NCI-H128 (cell line): Measurements from ENCODE around the gene NAPG.
"Not testable (repeated sequence)": the region's sequence is repeated elsewhere in the genome, so short reads cannot be mapped to it uniquely, and the experiment has no call there.

Source experiments
- DNase-seq: peaks from one replicate; lab custom pipeline; 2025; ENCODE audit not compliant: unreplicated experiment; lab: John Stamatoyannopoulos, UW

NAPG gene

DNA sequence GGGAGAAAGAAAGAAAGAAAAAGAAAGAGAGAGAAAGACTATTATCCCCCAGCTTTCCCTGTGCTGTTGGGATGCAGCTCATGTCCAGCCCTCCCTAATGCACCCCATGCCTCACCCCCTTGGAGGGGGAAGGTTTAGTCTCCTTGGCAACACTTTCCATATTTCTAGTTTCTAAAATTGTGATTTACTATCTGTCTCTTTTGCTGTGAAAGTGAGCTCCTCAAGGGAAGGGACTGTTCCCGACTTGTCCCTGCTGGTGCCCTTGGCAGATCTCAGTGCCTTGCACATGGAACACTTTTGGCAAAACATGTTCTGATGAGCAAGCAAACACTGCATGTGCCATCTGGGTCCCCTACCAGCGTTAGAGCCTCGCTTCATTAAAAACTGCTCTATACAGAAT is 11.7 kb upstream of the NAPG start:
- no peak for DNase-seq

DNA sequence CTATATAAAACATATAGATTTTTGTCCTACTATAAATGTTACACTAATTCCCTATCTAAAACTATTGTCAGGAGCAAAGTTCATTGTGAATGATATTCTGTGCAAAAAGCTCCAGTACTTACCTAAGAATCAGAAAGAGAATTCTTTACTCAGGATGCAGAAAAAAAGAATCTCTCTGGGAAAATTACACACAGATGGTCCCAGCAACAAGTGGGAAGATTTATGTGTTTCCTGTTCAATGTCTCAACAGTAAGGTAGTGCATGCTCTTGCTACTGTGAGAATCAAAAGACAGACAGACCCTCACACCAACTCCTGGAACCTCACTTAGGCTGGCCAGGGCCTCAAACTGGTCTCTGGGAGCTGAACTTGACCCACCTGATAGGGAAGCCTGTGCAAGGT is 11.2 kb upstream of the NAPG start:
- no peak for DNase-seq

DNA sequence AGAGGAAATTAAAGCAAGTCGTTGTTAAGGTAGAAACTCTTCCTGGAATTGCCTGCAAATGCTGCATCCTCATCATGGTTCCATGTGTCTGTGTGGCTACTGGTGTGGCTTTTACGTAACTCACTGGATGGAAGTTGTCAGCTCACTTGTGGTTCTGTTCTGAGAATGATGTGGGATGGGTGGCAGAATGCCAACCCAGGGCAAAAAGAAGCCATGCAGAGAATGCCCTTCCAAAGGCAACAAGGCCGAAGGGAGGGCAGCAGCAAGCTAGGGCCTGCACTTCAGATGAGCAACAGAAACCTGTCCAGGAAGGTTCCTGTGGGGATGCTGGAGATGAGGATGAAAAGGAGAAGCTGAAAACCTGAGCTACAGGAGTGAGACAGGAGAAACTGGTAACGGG is 10.4 kb upstream of the NAPG start:
- no peak for DNase-seq

DNA sequence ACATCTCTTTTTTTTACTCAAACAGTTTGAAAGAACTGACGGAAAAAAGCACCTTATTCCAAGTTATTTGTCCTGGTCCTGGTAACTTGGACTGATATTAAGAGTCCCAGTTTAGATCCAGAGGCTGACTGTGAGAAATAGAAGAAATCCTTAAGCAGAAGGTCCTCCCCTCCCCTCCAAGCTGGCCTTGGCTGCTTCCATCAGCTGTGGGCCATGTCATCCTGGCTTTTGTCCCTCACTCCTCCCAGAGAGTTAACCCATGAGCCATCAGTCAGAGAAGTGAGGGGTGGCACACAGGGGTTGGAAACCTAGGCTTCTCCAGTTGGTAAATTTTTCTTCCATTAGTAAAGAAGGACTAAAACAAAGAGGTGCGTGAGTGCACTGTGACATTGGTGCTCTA is 9.7 kb upstream of the NAPG start:
- no peak for DNase-seq

DNA sequence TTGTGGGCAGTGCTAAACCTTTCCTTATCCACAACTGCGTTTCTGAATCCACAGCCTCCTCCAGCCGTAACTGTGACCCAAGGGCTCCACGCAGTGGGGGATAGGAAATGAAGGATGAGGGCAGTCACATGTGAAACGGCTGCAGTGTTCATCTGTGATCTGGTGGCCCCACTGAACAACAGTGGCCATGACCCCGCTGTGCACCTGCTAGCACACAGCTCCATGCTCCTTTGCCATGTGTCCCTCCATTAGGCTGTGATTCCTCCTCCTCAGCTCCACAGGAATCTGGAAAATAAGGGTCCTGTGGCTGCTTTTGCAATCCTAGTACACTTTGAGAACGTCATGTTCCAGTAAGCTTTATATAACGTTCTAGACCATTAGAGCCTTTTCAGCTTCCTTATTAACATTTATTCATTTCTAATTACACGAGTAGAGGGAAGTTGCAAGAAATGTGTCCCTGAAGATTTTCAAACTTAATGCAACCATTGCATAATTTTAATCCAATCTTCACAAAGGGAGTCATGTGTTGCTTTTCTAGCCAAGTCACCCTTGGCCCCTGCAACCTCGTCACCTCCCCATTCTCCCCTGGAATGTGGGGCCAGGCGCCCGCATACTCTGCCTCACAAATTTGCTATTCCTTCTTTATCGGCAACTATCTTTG is 7.1 kb upstream of the NAPG start:
- no peak for DNase-seq

DNA sequence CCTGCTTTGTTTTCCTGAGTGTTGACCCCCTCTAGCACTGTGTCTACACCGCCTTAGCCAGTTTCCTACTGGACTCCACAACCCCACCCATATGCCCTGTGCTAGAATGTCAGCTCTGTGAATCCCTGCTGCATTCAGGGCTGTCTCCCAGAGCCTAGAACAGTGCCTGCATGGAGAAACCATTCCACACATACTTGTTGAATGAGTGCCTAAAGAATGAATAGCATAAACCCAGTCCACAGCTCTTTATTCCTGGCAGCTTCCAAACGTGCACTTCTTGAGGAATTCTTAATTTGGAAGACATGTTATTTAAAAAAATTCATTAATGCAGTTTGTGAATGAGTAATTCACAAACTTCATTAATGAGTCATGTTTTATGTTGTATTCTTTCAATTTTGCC is 6.5 kb upstream of the NAPG start:
- no peak for DNase-seq

DNA sequence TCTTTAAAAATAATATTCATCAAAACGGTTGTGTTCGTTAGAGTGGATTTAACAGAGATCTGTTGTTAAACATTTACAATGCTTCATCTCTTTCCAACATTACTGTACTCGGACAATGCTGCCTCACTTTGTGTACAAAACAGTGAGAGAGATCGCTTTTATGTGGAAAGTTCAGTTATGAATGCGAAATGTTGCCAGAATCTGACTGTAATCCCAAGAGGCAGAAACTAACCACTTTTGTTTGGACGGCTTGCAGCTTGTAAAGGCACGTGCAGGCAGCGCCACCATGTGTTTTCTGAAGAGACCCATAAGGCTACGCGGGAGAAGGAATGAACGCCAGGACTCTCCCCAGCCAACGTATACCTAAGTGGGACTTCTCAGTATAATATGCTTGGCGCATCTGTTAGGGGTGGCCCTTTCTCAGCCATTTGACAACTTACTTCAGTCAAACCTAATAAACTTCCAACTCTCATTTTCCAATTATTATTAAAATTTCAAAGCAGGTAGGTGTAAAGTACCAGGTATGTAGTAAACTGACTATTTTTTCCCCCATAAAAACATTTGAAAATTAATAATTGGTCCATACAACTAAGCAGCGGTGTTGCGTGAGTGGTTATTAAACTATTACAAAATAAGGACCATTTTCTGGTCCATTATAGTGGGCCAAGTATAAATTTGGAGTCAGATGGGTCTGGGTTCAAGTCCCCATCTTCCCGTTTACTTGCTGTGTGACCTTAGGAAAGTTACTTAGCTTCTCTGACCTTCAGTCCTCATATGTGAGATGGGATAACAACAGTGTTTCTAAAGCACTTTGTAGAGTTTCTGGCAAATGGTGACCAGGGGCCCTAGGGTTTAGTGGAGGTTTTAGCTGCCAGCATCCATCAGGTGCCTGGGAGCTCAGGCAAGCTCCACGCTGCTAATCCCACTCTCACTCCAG is 5.6 kb upstream of the NAPG start:
- peak; percentile 37 for DNase-seq

DNA sequence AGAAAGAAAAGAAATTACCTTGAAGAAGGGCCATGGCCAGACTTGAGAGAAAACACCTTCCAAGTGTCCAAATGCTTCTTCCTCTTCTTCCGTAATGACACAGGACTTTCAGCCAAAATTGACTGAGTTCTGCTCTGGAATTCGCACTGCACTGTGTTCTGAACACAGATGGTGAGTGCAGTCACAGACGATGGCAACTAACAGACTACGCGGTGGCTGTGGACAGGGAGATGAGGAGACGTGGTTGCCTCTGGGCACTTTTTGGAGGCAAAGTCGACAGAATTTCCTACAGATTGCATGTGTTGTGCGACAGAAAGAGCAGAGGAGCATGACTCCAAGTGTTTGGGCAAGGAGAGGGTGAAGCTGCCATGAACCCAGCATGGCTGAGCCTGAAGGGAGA is 4.3 kb upstream of the NAPG start:
- no peak for DNase-seq

DNA sequence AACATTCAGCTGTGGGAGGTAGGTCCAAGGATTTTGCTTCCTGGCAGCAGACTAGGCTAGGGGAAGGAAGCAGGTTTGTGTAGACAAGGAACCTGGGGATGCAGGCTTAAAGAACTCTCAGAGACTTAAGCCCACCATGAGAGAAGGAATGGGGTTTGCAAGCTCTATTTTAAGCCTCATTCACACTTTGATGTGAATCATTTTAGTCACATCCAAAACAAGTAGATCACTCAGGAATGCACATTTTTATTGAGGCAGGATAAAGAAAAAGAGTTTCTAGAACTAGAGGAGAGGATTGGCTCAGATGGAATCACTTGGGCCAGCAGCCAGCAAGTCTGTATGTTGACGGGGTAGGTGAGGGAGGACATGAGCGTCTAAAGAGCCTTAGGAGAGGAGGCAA is 3.3 kb upstream of the NAPG start:
- no peak for DNase-seq

DNA sequence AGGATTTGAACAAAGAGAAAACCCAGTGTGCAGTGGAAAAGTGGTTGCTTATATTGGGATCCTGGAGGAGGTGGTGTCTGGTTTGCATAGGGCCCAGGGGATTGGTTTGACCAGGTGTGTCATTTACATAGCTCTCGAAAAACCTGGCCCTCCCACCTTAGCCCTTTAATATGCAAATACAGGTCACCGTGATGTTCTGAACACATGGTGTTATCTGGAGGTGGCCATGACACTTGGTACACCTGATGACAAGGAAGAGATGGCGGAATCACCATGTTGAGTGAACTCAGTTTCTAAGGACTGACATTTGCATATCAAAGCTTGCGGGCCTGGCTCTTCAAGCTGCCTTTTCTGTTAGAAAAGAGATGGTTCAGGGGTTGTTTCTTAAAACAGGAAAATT is 2.3 kb upstream of the NAPG start:
- DNase-seq: no peak

DNA sequence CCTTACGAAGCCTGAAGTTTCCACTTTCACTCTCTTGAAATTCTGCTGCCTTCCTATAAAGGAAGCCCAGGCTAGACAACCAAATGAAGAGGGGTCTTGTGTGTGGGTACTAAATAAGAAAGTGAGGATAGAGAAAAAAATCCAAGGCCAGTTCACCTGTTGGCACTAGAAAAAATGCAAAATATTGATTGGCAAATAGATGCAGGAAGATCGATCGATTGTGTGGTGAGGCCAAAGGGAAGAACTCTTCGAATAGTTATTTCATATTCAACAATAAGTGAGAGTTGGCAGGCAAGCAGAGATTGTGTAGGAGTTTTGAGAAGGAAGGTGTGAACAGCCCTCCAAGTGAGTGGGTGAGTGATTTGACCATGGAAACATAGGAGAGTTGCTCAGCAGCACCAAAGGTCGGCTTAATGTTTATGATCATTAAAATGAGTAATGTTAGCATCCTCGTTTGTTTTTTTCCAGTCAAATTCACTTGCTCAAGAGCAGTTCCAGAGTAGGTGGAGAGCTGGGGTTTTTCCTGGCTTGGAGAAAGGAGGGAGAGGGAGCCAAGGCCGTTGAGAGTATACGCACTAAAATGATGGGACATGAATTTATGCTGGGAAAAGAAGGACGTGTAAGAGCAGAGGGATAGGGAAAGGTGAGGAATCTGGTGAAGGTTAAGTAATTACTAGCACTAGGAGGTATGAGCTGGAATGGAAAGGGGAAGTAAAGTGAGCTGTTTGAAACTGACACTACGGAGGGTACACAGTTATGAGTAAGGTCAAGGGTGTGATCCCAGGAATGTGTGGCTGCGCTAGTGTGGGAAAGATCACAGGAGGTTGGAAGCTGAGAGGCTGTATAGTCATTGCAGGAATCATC is 1.1 kb upstream of the NAPG start:
- DNase-seq: no peak

DNA sequence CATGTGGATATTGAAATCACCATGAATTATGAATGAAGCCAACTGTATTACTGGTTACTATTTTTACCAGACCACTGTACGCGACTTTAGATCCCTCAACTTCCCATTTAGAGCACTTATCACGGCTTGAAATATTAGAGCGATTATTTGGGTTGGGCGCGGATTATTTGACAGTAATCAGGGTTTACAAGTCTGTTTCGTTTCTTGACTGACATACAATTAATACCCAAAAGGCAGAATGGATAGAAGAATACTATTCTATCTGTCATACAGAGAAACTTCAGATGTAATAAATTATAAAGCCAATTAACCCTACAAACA is 496 bp upstream of the NAPG start:
- DNase-seq: no peak

DNA sequence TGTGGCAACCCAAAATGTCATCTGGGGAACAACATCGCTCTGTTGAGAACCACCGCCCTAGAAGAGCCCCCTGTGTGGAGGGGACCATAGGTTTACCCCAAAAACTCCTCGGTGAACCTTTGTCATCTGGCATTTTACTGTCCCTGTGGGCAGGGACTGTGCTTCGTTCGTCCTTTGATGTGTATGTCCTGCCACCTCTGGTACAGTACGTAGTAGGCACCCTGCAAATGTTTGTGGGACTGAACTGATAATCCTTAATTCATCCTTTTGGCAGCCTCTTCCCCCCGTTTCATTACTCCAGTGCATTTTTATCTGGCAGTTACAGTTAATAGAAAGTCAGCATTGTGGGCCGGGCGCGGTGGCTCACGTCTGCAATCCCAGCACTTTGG is 728 bp downstream of the NAPG start:
- DNase-seq: no peak

DNA sequence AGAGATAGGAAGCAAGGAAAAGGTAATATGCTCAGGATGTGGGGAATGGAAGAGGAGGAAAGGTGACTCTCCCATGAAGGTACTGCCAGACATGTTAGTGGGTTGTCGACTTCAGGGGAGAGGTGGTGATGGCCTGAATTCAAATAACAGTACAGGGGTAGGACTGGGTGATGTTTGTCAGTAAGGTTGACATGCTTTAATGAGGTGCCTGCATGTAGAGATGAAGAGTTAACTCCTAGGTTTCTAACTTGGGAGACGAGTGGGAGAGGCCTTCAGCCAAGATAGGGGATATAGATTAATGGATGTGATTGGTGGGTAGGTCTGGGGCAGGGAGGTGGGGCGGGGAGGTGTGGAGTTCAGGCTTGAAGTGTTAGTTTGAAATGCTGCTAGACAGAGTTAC is 2.6 kb downstream of the NAPG start:
- no peak for DNase-seq

DNA sequence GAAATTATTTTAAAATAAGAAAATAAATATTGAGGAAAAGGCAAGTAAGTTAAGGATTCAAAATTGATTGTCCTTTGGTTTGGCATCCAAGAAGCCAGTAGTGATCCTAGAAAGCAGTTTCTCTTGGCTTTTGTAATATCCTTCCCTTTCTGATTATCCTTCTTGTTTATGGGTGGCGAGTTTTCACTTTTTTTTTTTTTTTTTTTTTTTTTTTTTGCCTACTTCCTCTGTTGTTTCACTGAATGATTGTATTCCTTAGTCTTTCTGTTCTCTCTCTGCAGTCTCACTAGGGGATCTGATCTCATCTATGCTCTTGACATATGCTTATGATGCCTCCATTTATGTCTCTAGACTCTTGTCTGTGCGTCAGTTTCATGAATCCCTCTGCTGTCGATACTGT is 4.2 kb downstream of the NAPG start:
- DNase-seq: no peak

DNA sequence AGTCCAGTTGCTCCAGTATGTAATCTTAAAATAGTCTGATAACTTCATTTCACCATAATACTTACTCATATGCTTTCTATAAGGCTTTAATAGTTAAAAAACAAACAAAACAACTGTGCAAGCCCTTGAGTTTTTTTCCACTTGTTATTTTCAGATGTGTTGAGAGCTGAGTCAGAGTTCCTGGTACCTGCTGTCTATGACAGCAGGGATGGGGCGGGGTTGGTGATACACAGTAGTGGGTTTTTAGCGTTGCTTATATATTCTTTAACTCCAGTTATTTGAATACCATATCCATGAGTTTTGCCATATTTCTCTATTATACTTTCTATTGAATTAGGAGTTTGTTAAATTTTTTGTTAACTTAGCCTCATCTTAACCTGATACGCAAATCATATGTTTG is 5.0 kb downstream of the NAPG start:
- DNase-seq: no peak

DNA sequence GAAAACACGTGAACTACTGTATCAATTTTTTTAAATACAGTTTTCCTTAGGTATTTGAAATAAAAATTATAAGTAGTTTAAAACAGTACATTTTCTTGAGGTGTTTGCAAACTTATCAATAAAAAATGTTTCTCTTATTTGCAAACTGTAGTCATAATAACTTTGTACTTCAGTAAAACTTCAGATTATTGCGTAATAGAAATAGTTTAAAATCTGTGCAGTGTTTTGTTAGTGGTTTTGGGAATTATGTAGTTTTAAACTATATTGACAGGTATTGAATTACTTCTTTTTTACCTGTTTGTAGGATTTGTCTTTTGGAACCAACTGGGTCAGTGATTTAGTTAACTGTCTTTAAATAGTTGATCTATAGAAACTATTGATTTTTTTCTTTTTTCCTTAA is 7.3 kb downstream of the NAPG start:
- DNase-seq: no peak

DNA sequence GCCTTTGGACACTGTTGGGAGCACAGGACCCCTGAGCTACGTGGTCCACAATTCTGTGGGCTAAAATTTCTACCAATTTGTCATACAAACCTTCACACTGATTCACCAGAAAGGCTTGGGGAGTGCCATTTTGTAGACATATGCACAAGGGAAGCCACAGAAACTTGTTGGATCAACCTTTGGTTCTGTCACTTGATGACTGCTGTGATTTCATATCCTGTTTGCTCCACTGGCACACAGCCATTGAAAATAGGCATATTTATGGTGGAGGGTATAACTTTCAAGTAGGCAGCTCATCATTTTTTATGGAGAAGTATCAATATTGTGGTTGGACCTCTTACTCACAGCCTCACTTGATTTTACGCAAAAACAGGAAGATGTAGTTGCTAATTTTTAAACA is 10.5 kb downstream of the NAPG start:
- no peak for DNase-seq

DNA sequence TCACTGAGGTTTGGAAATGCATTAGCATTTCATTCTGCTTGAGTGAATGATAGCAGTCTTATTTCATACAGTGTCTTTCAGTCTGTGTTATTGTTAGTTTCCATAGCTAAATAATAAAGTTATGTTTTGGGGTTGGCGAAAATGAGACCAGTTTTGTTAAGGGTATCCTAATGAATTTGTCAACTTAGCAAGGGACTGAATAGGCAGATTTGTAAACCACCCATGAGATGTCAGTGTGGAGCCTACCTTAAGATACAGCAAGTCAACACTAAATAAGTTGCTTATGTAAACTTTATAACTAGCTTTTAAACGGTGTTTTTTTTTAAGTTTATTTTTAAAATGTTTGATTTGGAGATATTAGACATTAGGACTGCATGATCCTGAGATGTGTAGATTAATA is 11.9 kb downstream of the NAPG start:
- no peak for DNase-seq

DNA sequence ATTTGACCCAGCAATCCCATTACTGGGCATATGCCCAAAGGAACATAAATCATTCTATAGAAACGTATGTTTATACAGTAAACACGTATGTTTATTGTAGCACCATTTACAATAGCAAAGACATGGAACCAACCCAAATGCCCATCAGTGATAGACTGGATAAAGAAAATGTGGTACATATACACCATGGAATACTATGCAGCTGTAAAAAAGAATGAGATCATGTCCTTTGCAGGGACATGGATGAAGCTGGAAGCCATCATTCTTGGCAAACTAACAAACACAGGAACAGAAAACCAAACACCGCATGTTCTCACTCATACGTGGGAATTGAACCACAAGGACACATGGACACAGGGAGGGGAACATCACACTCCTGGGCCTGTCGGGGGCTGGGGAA is 13.3 kb downstream of the NAPG start:
- DNase-seq: not testable (repeated sequence)

DNA sequence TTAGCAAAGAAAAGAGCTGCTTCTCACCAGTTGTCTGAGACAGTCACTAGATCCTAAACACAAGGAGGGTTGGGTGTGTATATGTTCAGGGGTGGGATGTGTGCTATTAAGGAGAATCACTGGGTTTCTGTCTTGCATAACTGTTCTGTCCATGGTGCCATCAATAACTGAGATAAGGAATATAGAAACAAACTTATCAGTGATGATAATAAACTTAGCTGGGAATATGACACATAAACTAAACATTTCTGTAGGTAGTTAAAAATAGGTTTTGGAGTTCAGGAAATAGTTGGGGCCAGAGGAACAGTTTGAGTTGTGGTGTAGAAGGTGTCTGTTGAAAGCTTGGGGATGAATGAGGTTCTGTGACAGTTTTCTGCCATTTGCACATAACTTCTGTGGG is 17.4 kb downstream of the NAPG start:
- DNase-seq: no peak
